Metanephros (tissue), 2 donors: ENCODE data around the gene KIF5A. TPM values are rescaled to one million over a fixed set of nuclear protein-coding genes. Genes with fewer than 3 reads are reported as not detected.

ENCODE experiments used
- small RNA-seq: library from RNA; depleted of rRNA; stranded (forward); fragments of <200 nt; gene quantifications from one replicate; pipeline ENCODE3, GENCODE V24; 2014; ENCODE audit warnings: low replicate concordance
- total RNA-seq: library from RNA; depleted of rRNA; stranded (reverse); fragments of >200 nt; gene quantifications from one replicate; pipeline ENCODE4 v1.2.3, GENCODE V29; 2014

Gene KIF5A
- 0.35 TPM for total RNA-seq

DNA sequence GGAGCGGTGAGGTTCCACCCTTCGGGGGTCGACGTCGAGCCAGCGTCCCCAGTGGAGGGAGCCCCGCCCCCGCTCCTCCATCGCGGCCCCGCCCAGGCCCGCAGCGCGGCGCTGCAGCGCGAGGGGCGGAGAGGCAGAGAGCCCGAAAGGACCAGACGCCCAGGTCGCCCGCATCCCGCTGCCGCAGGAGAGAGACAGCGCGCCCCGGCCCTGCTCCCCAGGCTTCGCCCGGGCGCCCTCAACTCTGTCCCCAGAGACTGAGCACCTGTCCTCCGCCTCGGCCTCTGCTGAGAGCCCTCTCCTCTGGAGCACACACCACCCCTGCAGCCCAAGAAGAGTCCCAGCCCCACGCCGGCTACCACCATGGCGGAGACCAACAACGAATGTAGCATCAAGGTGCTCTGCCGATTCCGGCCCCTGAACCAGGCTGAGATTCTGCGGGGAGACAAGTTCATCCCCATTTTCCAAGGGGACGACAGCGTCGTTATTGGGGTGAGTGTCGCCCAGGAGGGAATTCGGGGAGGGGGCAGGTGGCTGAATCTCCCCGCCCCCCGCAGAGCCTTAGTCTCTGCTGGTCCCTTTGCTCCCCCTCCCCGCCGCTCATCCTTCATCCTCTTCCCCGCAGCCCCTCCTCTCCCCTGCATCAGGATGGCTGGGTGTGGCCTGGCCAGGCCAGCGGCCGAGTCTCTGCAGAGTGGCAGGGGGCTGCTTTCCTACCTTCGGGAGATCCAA is at the start of gene KIF5A:
KIF5A (plus strand) TSS at position 136 of the 732 bp plus-strand sequence; CDS start at position 364, 228 bp downstream.

GRCh38 chr12:57520053-57520818 is 29.6 kb upstream of the KIF5A start, which contains the start of gene DDIT3:
Gene DDIT3 (minus strand): TSS chr12:57520514. CDS start chr12:57517406, 3,108 bp downstream.

GRCh38 chr12:57522011-57522886 is 27.6 kb upstream of the KIF5A start, which contains the start of gene MBD6:
Gene MBD6 (plus strand): TSS chr12:57522824. CDS start chr12:57524304, 1,480 bp downstream.

GRCh38 chr12:57546438-57547287 is 3.2 kb upstream of the KIF5A start, which contains the start of gene DCTN2:
Gene DCTN2 (minus strand): TSS chr12:57547192. CDS start chr12:57547063, 129 bp downstream.

GRCh38 chr12:57590864-57591781 is 41.3 kb downstream of the KIF5A start, which contains the start of gene PIP4K2C:
Gene PIP4K2C (plus strand): TSS chr12:57591192. CDS start chr12:57591290, 98 bp downstream.

GRCh38 chr12:57604454-57604991 is 54.7 kb downstream of the KIF5A start, which contains the start of gene DTX3:
Gene DTX3 (plus strand): TSS chr12:57604824. CDS start chr12:57606518, 1,694 bp downstream.

DNA sequence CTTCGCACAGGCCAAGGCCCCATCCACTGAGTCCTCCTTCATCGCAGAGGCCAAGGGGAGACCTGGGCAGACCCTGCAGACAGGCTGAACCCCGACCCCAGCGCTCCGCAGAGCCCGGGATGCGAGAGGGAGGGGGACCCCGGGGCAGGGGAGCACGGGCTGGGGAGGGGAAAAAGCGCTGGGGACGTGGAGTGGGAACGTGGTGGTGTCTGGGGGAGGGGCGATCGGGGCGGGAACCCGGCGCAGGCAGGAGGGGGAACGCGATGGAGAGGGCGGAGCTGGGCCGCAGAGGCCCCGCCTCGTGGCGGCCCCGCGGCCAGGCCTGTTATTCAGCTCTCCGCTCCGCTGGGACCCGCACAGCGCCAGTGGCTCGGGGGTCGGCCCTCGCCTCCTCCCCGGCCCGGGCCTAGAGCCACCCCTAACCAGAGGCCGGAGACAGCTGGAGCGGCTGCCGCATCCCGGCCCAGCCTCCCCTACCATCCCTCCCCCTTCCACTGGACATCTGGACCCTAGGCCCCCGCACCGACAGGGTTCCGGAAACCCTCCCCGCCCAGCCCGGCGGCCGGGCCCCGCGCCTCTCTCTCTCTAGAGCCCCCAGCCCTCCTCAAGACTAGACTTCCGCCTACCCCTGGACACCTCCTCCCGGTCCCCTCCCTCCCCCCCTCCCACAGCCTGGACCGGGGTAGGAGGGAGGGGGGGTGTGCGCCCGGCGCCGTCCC is 61.4 kb downstream of the KIF5A start, which contains the start of gene ARHGEF25:
ARHGEF25 (plus strand) TSS at position 328 of the 719 bp plus-strand sequence. CDS start 460 bp downstream, outside the sequence.

DNA sequence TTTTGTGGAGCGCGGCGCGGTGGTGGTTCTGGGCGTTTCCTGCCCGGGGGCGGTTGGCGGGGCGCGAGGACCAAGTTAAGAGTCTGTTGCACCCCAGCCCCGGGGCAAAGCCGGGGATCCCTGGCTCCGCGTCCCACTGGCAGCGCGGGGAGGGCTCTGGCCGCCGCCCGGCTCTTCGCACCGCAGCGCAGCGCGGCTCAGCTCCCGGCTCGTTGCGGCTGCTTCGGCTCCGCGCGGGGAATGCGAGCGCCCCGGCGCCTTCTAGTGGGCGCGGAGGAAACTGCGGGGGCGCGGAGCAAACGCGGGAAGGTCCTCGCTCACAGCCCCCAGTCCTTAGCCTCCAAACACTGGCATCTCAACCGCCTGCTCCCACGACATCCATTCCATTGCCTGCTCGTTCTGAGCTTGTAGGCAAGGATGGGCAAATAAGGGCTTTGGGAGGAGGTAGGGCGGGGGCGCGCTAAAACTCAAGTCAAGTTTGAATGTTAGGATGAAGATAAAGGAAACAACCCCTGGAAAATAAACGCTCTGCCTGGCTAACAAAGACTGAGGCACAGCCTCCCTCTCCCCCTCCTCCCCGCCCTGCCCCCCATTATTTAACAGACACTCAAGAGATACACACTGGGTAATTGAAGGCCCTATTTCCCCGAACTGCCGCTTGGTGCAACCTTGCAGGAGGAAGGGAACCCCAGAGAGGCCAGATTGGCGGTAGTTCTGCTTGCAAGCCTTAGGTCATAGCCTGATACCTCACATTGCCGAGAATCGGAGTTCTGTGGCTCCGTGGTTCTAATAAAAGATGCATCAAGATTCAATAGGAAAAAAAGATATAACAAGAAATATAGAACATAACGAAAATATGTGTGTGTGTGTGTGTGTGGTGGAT is 83.4 kb downstream of the KIF5A start, which contains the start of gene B4GALNT1:
B4GALNT1 (minus strand) TSS at position 244 of the 883 bp plus-strand sequence. CDS start 1,069 bp downstream, outside the sequence.

Small RNAs within 50 kb of the gene (small RNA-seq; reads per million reads assigned to genes)
- not detected for gene MIR616

Other genes starting within 250 kb of the KIF5A start
- gene R3HDM2, start 119.0 kb upstream of the KIF5A start, total RNA-seq, result 51.6 TPM
- gene INHBC, start 115.3 kb upstream of the KIF5A start, total RNA-seq, result 0.41 TPM
- gene INHBE, start 94.7 kb upstream of the KIF5A start, total RNA-seq, result 0.23 TPM
- gene GLI1, start 90.3 kb upstream of the KIF5A start, total RNA-seq, result 13.4 TPM
- gene ARHGAP9, start 70.2 kb upstream of the KIF5A start, total RNA-seq, result 10.7 TPM
- 95.8 TPM for gene MARS1, start 62.0 kb upstream of the KIF5A start, total RNA-seq
- gene DDIT3, start 29.5 kb upstream of the KIF5A start, total RNA-seq, result 45.3 TPM
- 32.7 TPM for gene MBD6, start 27.2 kb upstream of the KIF5A start, total RNA-seq
- 85.7 TPM for gene DCTN2, start 2.9 kb upstream of the KIF5A start, total RNA-seq
- 22.2 TPM for gene PIP4K2C, start 41.1 kb downstream of the KIF5A start, total RNA-seq
- 44.4 TPM for gene DTX3, start 54.8 kb downstream of the KIF5A start, total RNA-seq
- 29.2 TPM for gene ARHGEF25, start 61.4 kb downstream of the KIF5A start, total RNA-seq
- gene B4GALNT1, start 83.2 kb downstream of the KIF5A start, total RNA-seq, result 1.3 TPM
- gene OS9, start 144.1 kb downstream of the KIF5A start, total RNA-seq, result 124 TPM
- gene AGAP2, start 188.7 kb downstream of the KIF5A start, total RNA-seq, result 2.9 TPM
- gene TSPAN31, start 195.0 kb downstream of the KIF5A start, total RNA-seq, result 41.7 TPM
- gene CDK4, start 202.3 kb downstream of the KIF5A start, total RNA-seq, result 87.5 TPM
- 8.9 TPM for gene MARCHF9, start 205.1 kb downstream of the KIF5A start, total RNA-seq
- gene CYP27B1, start 217.0 kb downstream of the KIF5A start, total RNA-seq, result 1.1 TPM
- gene METTL1, start 222.1 kb downstream of the KIF5A start, total RNA-seq, result 10.3 TPM
- gene EEF1AKMT3, start 222.6 kb downstream of the KIF5A start, total RNA-seq, result 11.1 TPM
- gene TSFM, start 232.7 kb downstream of the KIF5A start, total RNA-seq, result 15.0 TPM